Uterus (tissue), 4 donors: ENCODE measurements around the gene ARFRP1. TPM values are rescaled to one million over a fixed set of nuclear protein-coding genes. Genes with fewer than 3 reads are reported as not detected.
A peak's percentile ranks its signal among the peaks of the same experiment; 100 is the strongest.

Experiments
- DNase-seq, 2 donors: peaks; one replicate each; pipeline ENCODE4 v3.0.0-alpha.2; 2019 to 2020
- H3K27ac ChIP-seq, 2 donors: fragments of 200-600 bp; sonication (generic); 1 replicate in 1 of 2; 2 replicates in 1 of 2; pipeline ENCODE4 v1.5.1; 2016 to 2018
- H3K27me3 ChIP-seq, 2 donors: fragments of 200-600 bp; sonication (generic); one replicate each; pipeline ENCODE4 v1.5.1; 2018 to 2019; ENCODE audit warnings: control low read depth in 1 of 2
- H3K36me3 ChIP-seq, 2 donors: fragments of 200-600 bp; sonication (generic); one replicate each; pipeline ENCODE4 v1.5.1; 2019; ENCODE audit warnings: control low read depth in 1 of 2
- H3K4me1 ChIP-seq, 2 donors: fragments of 200-600 bp; sonication (generic); one replicate each; pipeline ENCODE4 v1.5.1; 2018 to 2019; ENCODE audit warnings: control low read depth in 1 of 2
- H3K4me3 ChIP-seq, 2 donors: fragments of 200-600 bp; sonication (generic); 1 replicate in 1 of 2; 2 replicates in 1 of 2; pipeline ENCODE4 v1.5.1; 2018 to 2019; ENCODE audit warnings: mild to moderate bottlenecking in 1 of 2
- H3K9me3 ChIP-seq, 2 donors: fragments of 200-600 bp; sonication (generic); one replicate each; pipeline ENCODE4 v1.5.1; 2019; ENCODE audit warnings: control low read depth in 1 of 2
- CTCF ChIP-seq, 4 experiments: fragments of 200-600 bp in 2 of 4; fragments of 450-650 bp in 2 of 4; sonication (generic) in 2 of 4; IDR thresholded peaks; one replicate each; pipeline ENCODE4 v1.5.1; 2016 to 2019; ENCODE audit warnings: antibody characterized with exemption in 4 of 4, mild to moderate bottlenecking in 2 of 4, moderate library complexity in 1 of 4
- POLR2A ChIP-seq, 2 donors: fragments of 450-650 bp; IDR thresholded peaks; one replicate each; pipeline ENCODE4 v1.6.1; 2016; ENCODE audit warnings: antibody characterized with exemption in 2 of 2, mild to moderate bottlenecking in 1 of 2, moderate library complexity in 1 of 2
- intact Hi-C: fragments of 100-400 bp; cut with DNase I; formaldehyde crosslinking; loops from one replicate; pipeline ENCODE4 v1.15.1; 2023; ENCODE audit warnings: low total_unique reads
- total RNA-seq, 4 donors: library from RNA; depleted of rRNA in 3 of 4; stranded (reverse); fragments of >200 nt in 3 of 4; gene quantifications; one replicate each; pipeline versions ENCODE4 v1.1.0 to v1.2.4, GENCODE V29; 2014 to 2023
- donor health status: DM: yes; HTN: yes; CAD: no.

Gene ARFRP1
- total RNA-seq, 4 donors from 2014 or later, result 26.1 to 59.8 (median 33.5) TPM

DNA sequence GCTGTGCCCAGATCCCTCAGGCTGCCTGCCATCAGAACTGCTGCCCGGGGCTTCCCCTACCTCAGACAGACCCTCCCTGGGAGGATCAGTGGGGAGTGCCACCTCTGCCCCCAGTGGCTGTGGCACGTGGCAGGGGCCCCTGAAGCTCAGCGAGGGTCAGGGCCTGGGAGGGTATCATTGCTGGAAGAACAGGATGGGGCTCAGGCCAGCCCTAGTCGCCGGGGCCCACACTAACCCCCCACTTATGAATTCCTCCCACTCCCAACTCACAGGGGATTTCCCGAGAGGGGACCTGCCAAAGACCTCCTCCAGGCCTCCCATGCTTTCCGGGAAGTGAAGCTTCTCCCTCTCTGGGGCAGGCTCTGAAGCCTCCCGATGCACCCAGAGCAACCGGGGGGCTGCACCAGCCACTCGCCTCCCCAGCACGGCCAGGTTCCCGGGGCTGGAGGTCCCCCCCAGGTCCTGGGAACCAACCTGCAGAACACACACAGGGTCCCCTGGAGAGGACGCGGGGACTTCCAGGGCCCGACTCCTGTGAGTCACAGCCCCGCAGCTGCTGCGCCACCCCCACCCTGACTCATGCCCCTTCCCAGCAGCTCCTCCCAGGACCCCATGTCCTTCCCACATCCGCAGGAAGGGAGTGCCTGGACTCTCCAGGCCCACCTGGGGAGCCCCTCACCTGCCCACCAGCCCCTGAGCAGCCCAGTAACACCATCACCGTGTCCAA lies 8.9 kb downstream of the ARFRP1 start:
- Histone ChIP-seq H3K27ac (peak overlapping the region in 1 of 2 donors; percentile 49), H3K4me1 (peaks cover 0 to 8% of the 10 kb centered on the region in 2 donors)
- peak; percentile 65 to 66 for DNase-seq

DNA sequence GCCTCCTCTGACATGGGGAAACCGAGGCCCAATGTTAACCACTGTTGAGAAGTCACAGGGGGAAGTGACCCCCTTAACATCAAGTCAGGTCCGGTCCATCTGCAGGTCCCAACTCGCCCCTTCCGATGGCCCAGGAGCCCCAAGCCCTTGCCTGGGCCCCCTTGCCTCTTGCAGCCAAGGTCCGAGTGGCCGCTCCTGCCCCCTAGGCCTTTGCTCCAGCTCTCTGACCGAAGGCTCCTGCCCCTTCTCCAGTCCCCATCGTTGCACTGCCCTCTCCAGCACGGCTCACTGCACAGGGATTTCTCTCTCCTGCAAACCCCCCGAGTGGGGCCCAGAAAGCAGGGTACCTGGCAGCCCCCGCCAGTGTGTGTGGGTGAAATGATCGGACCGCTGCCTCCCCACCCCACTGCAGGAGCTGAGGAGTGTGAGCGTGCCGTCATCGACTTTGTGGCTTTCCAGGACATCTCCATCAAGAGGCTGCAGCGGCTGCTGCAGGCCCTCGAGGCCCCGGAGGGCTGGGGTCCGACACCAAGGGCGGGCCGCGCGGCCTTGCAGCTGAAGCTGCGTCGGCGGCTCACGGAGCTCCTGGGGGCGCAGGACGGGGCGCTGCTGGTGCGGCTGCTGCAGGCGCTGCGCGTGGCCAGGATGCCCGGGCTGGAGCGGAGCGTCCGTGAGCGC lies 9.8 kb downstream of the ARFRP1 start:
- no peak for DNase-seq
- no peaks in the 10 kb centered on the region for H3K9me3 ChIP-seq
- H3K27ac ChIP-seq, result no peak overlapping the region
- no peaks in the 10 kb centered on the region for H3K36me3 ChIP-seq
- TF ChIP-seq CTCF (IDR thresholded peaks at IDR 0.05), result no peak
- no peak for TF ChIP-seq POLR2A (IDR thresholded peaks at IDR 0.05)
- intact Hi-C loops, result no loop called here
- no peaks in the 10 kb centered on the region for H3K27me3 ChIP-seq
- H3K4me3 ChIP-seq, result no peak overlapping the region
- H3K4me1 ChIP-seq, result peaks cover 0 to 8% of the 10 kb centered on the region in 2 donors

More for the DNA sequence above, 8.9 kb downstream of the ARFRP1 start:
- TF ChIP-seq POLR2A (IDR thresholded peaks at IDR 0.05) (no peak), CTCF (IDR thresholded peaks at IDR 0.05) (no peak)
- Histone ChIP-seq H3K9me3 (no peaks in the 10 kb centered on the region), H3K27me3 (no peaks in the 10 kb centered on the region), H3K36me3 (no peaks in the 10 kb centered on the region), H3K4me3 (no peak overlapping the region)
- intact Hi-C loops, result no loop called here

DNA sequence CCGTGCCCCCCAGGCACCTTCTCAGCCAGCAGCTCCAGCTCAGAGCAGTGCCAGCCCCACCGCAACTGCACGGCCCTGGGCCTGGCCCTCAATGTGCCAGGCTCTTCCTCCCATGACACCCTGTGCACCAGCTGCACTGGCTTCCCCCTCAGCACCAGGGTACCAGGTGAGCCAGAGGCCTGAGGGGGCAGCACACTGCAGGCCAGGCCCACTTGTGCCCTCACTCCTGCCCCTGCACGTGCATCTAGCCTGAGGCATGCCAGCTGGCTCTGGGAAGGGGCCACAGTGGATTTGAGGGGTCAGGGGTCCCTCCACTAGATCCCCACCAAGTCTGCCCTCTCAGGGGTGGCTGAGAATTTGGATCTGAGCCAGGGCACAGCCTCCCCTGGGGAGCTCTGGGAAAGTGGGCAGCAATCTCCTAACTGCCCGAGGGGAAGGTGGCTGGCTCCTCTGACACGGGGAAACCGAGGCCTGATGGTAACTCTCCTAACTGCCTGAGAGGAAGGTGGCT lies 10.4 kb downstream of the ARFRP1 start:
- Histone ChIP-seq H3K36me3 (no peaks in the 10 kb centered on the region), H3K27me3 (no peaks in the 10 kb centered on the region), H3K4me3 (no peak overlapping the region), H3K27ac (no peak overlapping the region), H3K9me3 (no peaks in the 10 kb centered on the region), H3K4me1 (peaks cover 0 to 8% of the 10 kb centered on the region in 2 donors)
- DNase-seq, result peak; percentile 20 to 27
- intact Hi-C loops, result no loop called here
- TF ChIP-seq CTCF (IDR thresholded peaks at IDR 0.05) (no peak), POLR2A (IDR thresholded peaks at IDR 0.05) (no peak)

DNA sequence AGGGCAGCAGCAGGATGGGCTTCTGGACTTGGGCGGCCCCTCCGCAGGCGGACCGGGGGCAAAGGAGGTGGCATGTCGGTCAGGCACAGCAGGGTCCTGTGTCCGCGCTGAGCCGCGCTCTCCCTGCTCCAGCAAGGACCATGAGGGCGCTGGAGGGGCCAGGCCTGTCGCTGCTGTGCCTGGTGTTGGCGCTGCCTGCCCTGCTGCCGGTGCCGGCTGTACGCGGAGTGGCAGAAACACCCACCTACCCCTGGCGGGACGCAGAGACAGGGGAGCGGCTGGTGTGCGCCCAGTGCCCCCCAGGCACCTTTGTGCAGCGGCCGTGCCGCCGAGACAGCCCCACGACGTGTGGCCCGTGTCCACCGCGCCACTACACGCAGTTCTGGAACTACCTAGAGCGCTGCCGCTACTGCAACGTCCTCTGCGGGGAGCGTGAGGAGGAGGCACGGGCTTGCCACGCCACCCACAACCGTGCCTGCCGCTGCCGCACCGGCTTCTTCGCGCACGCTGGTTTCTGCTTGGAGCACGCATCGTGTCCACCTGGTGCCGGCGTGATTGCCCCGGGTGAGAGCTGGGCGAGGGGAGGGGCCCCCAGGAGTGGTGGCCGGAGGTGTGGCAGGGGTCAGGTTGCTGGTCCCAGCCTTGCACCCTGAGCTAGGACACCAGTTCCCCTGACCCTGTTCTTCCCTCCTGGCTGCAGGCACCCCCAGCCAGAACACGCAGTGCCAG lies 11.0 kb downstream of the ARFRP1 start, which contains the start of gene TNFRSF6B:
Gene TNFRSF6B (plus strand): TSS at position 25 of the 729 bp plus-strand sequence. CDS start 116 bp downstream, at position 141.
- H3K4me1 ChIP-seq, result peaks cover 0 to 8% of the 10 kb centered on the region in 2 donors
- intact Hi-C loops, result no loop called here
- no peak for TF ChIP-seq CTCF (IDR thresholded peaks at IDR 0.05)
- TF ChIP-seq POLR2A (IDR thresholded peaks at IDR 0.05), result no peak
- H3K27me3 ChIP-seq, result no peaks in the 10 kb centered on the region
- peak in 1 of 2 donors; percentile 22 for DNase-seq
- no peak within 1 kb of the TSS for H3K27ac ChIP-seq
- H3K9me3 ChIP-seq, result no peaks in the 10 kb centered on the region
- H3K36me3 ChIP-seq, result no peaks in the 10 kb centered on the region
- H3K4me3 ChIP-seq, result no peak within 1 kb of the TSS
